ENCODE results near the gene MBLAC1.

DNA sequence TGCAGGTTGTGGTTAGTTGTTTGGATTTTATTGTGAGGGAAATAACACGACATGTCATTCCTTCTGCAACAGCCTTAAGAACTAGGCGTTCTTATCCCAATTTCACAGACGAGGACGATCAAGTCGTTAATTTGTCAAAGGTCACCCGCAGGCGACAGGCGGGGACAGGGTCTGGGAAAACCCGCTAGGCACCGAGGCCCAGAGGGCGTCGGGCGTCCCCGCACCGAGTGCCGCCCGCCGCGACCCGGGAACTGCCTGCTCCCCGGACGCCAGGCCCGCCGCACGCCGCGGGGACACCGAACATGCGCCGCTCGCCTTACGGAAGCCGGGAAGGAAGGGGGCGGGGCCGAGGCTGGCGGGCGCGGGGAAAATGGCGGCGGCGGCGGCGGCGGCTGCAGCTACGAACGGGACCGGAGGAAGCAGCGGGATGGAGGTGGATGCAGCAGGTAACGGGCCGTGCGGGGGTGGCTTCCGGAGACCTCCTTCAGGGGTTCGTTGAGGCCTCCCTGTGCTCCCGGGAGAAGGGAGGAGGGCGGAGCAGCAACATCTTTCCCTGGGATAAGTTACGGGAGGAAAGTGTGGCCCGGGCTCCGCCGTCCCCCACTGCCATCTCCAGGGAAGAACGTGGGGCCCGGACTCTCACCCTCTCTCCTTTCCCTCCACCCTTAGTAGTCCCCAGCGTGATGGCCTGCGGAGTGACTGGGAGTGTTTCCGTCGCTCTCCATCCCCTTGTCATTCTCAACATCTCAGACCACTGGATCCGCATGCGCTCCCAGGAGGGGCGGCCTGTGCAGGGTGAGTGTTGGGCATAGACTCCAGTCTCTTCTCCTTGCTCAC lies 37.9 kb upstream of the MBLAC1 start, which contains the start of gene COPS6:
- TF ChIP-seq GATA3 (IDR thresholded peaks at IDR 0.05; ENCODE audit: low read depth, low read length) (no peak), GATA2 (IDR thresholded peaks at IDR 0.05; ENCODE audit: low read depth, low read length) (no peak)

Data from SH-SY5Y (cell line).